ENCODE data around the gene FTO.

The FTO gene

DNA sequence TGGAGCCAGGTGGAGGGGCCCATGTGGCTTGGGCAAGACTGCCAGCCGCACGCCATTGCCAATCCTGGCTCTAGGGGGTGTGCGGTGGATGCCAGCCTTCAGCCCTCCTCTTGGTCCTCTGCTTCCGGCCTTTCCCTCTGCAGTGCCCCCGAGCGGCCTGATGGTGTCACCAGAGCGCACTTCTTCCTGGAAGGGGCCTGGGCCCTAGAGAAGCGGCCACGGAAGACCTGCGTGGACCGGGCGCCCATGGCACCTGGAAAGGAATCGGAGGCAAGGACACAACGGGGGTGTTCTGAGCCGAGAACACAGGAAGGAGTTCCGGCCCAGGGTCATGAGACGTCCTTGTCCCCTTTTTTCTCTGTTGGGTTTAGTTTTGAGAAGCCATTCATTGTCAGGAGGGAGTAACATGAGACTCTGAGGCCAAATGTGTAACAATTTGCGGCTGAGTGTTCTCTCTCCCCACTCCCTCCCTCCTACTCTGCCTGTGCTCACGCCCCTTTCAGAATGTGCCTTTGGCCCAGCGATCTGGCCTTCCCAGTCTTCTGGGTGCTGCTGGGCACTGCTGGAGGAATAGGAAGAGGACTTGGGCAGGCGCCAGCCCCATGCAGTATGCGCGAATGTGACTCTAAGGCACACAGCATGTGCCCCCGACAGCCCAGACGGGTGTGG, 489.8 kb downstream of the FTO start:
- no peak for DNase-seq

DNA sequence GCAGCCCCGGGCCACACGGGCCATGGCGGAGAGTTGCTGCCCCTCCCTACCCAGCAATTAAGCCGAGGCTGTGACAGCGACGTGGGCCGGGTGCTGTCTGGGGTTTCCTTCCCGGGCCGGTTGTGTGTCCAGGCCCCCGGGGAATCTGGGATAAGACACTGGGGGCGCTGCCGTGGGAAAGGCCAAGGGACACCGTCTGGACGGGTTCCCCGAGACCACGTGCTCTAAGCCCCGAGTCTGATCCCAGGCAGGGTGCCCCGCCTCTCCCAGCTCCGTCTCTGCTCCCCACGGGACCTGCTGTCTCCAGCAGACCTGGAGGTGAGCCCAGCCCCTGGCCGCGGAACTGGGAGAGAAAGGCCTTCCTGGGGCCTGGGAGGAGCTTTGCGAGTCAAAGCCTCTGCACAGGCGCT, 490.4 kb downstream of the FTO start:
- DNase-seq = no peak

DNA sequence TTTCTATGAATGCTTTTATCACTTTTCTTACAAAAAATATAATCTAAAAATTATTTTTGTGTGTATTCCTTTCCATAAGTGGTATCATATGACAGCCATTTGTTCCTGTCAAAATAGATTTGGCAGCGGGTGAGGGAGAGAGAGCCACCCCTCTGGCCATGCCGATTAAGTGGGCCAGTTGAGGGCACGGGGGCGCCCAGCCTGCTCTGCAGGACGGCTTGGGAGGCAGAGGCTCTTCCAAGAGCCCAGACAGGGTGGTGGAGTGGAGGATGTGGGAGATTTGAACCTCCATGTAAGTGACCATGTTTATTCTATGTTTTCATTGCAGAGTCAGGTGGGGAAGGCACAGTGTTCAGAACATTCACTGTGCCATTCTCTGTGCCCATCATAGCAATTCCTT, 493.8 kb downstream of the FTO start:
- no peak for DNase-seq

DNA sequence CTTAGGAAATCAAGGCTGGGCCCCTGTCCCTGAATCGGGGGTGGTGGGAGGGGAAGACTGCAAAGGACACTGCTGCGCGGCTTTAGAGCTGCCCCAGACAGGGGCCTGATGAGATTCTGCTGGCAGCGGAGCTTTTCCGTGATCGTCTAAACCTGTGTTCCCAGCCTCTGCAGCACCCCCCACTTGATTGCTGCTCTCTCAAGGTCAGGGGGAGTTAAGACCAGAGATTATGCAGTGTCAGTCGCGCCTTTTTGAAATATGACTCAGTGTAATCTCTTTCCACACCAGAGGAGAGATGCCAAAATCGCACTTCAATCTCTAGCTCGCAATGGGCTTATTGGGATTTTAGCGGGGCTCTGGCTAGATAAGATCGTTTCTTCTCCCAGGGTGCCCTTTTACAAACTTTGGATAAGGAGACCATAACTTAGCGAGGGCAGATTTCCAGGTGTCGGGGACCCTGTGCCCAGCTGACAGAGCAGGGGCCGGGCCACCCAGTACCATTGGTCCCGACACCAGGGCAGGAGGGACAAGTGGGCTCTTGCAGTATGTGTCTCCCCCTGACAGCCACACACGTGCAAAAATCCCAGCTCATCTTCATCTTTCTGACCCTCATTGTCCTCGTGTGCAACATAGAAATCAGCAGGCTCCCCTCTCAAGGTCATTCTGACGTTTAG, 495.7 kb downstream of the FTO start:
- DNase-seq = no peak

DNA sequence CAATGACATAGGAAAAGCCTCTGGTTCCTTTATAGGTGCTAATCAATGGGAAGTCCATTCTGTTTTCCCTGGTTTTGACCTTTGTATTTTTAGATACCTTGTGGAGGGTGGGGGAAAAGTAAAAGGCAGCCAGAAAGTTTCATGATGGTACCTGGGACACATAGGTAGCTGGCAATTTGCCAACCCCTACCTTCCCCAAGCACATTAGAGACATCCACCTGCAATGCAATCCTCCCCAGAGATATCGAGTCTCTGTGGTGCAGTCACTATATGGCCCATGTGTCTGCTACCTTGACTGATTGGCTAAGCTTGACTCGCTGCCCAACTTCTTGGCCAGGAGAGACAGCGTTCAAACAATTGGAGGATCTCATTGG, 496.2 kb downstream of the FTO start:
- DNase-seq = no peak

DNA sequence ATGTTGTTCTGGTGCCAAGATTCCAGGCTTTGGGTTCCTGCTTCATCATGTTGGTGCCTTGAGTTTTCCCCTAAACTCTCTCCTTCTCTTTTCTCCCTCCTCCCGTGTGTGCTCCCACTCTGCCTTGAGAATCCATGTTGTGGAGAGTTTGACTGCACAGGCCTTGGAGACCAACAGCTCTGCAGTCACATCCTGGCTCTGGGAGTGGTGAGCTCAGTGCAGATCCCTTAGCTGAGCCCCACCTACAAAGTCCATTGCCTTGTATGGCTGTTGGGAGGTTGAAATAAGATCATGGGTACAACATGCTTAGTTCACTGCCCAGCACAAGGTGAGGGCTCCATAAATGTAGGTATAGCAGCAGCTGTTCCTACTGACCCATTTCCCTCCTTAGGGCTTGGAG, 496.8 kb downstream of the FTO start:
- no peak for DNase-seq

DNA sequence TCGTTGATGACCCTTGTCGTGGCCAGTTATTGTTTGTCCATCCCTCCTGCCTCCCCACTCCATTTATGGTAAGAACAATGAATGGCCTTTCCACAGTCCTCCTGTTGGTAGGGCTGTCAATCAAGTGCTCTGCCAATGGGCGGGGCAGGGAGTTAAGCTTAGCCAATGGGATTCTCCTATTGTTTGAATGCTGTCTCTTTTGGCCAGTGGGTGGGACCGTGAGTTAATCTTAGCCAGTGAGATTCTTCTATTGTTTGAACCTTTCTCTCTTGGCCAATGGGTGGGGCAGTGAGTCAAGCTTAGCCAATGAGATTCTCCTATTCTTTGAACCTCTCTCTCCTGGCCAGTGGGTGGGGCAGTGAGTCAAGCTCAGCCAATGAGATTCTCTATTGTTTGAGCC, 497.2 kb downstream of the FTO start:
- DNase-seq = no peak
